Keratinocyte (primary cell): ENCODE data around the gene CYP1A1. TPM values are rescaled to one million over a fixed set of nuclear protein-coding genes. Genes with fewer than 3 reads are reported as not detected.
A peak's percentile ranks its signal among the peaks of the same experiment; 100 is the strongest.

Experiments used
- DNase-seq: peaks from one replicate; pipeline ENCODE4 v3.0.0-alpha.2; 2011; ENCODE audit warnings: low read depth, missing footprints, low spot score
- FAIRE-seq: peaks from 2 replicates; lab custom pipeline; 2011; peaks lifted over from hg19 to GRCh38; lab: Jason Lieb, UNC
- H2AFZ ChIP-seq: 2 replicates; pipeline ENCODE4 v1.6.0; 2012; ENCODE audit warnings: low read length, control low read depth, inconsistent platforms; ENCODE audit not compliant: control insufficient read depth
- H3K27ac ChIP-seq: 2 replicates; pipeline ENCODE4 v1.5.1; 2011; ENCODE audit warnings: low read length; ENCODE audit not compliant: control insufficient read depth, insufficient read depth
- H3K27me3 ChIP-seq: 3 replicates; pipeline ENCODE4 v1.6.0; 2011; ENCODE audit warnings: low read length; ENCODE audit not compliant: control insufficient read depth, insufficient read depth; ENCODE audit errors: extremely low read depth
- H3K36me3 ChIP-seq, 2 experiments: 2 replicates in 1 of 2; 3 replicates in 1 of 2; pipeline ENCODE4 v1.5.1; 2011; ENCODE audit warnings: low read length in 2 of 2, mild to moderate bottlenecking in 1 of 2; ENCODE audit not compliant: control insufficient read depth in 2 of 2, insufficient read depth in 2 of 2; ENCODE audit errors: extremely low read depth in 1 of 2
- H3K4me1 ChIP-seq: 3 replicates; pipeline ENCODE4 v1.5.1; 2011; ENCODE audit warnings: low read length; ENCODE audit not compliant: control insufficient read depth, insufficient read depth; ENCODE audit errors: extremely low read depth
- H3K4me2 ChIP-seq: 3 replicates; pipeline ENCODE4 v1.6.0; 2011; ENCODE audit warnings: low read depth, low read length; ENCODE audit not compliant: control insufficient read depth, insufficient read depth; ENCODE audit errors: extremely low read depth
- H3K4me3 ChIP-seq, 3 experiments: fragments of 200-600 bp in 1 of 3; sonication (generic) in 1 of 3; 2 replicates in 2 of 3; 3 replicates in 1 of 3; pipeline ENCODE4 v1.5.1; 2011 to 2016; ENCODE audit warnings: low read length in 3 of 3, mild to moderate bottlenecking in 3 of 3, control low read depth in 2 of 3, inconsistent platforms in 1 of 3, low read depth in 1 of 3, mixed read lengths in 1 of 3, mixed run types in 1 of 3, moderate library complexity in 1 of 3; ENCODE audit not compliant: control insufficient read depth in 2 of 3, insufficient read depth in 2 of 3; ENCODE audit errors: extremely low read depth in 1 of 3
- H3K79me2 ChIP-seq: 2 replicates; pipeline ENCODE4 v1.6.0; 2012; ENCODE audit warnings: low read length; ENCODE audit not compliant: control insufficient read depth, insufficient read depth
- H3K9ac ChIP-seq: 3 replicates; pipeline ENCODE4 v1.6.0; 2011; ENCODE audit warnings: low read length; ENCODE audit not compliant: control insufficient read depth, insufficient read depth; ENCODE audit errors: extremely low read depth
- H3K9me1 ChIP-seq: 3 replicates; pipeline ENCODE4 v1.6.0; 2011; ENCODE audit warnings: low read length; ENCODE audit not compliant: control insufficient read depth, insufficient read depth; ENCODE audit errors: extremely low read depth
- H3K9me3 ChIP-seq: 2 replicates; pipeline ENCODE4 v1.5.1; 2012; ENCODE audit warnings: low read depth, low read length; ENCODE audit not compliant: control insufficient read depth
- H4K20me1 ChIP-seq: 3 replicates; pipeline ENCODE4 v1.6.0; 2011; ENCODE audit warnings: low read length; ENCODE audit not compliant: control insufficient read depth, insufficient read depth; ENCODE audit errors: extremely low read depth
- EZH2 ChIP-seq: IDR thresholded peaks from one replicate; pipeline ENCODE4 v1.6.1; 2012; ENCODE audit warnings: inconsistent platforms, mild to moderate bottlenecking, low read length, moderate library complexity
- dilution Hi-C: fragments of 300-500 bp; cut with MboI; formaldehyde crosslinking; loops from one replicate; pipeline ENCODE4 v1.7.0; 2020; ENCODE audit warnings: low sequenced_read_pairs; ENCODE audit not compliant: extremely low pct_ligation_motif_present
- polyA minus RNA-seq, 3 experiments: library from RNA; depleted of rRNA, polyadenylated mRNA; stranded (reverse); fragments of >200 nt; gene quantifications; 1 replicate in 1 of 3; 2 replicates in 1 of 3; 3 replicates in 1 of 3; pipeline ENCODE4 v1.2.3, GENCODE V29; 2011
- polyA plus RNA-seq, 5 experiments: library from polyadenylated mRNA; depleted of rRNA in 3 of 5; stranded (reverse) in 3 of 5; stranded (forward) in 1 of 5; unstranded in 1 of 5; fragments of >200 nt; gene quantifications; 1 replicate in 1 of 5; 2 replicates in 3 of 5; 3 replicates in 1 of 5; pipeline versions ENCODE4 v1.2.1 to v1.2.3, GENCODE V29; 2011 to 2012; ENCODE audit warnings: missing spikeins in 2 of 5, low read depth in 1 of 5, low replicate concordance in 1 of 5
- TF ChIP-seq, protein P1 (sequence below), 3 experiments: IDR thresholded peaks in 1 of 3; conservative IDR thresholded peaks in 1 of 3; optimal IDR thresholded peaks in 1 of 3; 2 replicates in 2 of 3; 3 replicates in 1 of 3; pipeline versions ENCODE3 to v1.5.1; 2011; ENCODE audit warnings: low read length in 3 of 3, mild to moderate bottlenecking in 3 of 3, moderate library complexity in 2 of 3, control low read depth in 1 of 3, inconsistent platforms in 1 of 3; ENCODE audit not compliant: insufficient read depth in 2 of 3; ENCODE audit errors: extremely low read depth in 1 of 3

CYP1A1 gene, protein sequence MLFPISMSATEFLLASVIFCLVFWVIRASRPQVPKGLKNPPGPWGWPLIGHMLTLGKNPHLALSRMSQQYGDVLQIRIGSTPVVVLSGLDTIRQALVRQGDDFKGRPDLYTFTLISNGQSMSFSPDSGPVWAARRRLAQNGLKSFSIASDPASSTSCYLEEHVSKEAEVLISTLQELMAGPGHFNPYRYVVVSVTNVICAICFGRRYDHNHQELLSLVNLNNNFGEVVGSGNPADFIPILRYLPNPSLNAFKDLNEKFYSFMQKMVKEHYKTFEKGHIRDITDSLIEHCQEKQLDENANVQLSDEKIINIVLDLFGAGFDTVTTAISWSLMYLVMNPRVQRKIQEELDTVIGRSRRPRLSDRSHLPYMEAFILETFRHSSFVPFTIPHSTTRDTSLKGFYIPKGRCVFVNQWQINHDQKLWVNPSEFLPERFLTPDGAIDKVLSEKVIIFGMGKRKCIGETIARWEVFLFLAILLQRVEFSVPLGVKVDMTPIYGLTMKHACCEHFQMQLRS
- 3.1 to 23.4 TPM (median 4.8 TPM) in 3 replicates for polyA plus RNA-seq
- 4.3 TPM for polyA plus RNA-seq (2011; ENCODE audit: low read depth)
- 5.8 and 7.4 TPM in 2 replicates for polyA plus RNA-seq (2011; cell fraction: cytosol; rRNA removed)
- 19.8 and 26.2 TPM in 2 replicates for polyA plus RNA-seq (2011; cell fraction: nucleus; rRNA removed)
- 2.6 and 8.5 TPM in 2 replicates for polyA plus RNA-seq (2012; ENCODE audit: low replicate concordance)
- polyA minus RNA-seq = 3.5 to 18.4 TPM (median 10.9 TPM) in 3 replicates
- polyA minus RNA-seq (2011; cell fraction: cytosol; rRNA and poly(A)+ RNA removed) = 8.1 TPM
- polyA minus RNA-seq (2011; cell fraction: nucleus; rRNA and poly(A)+ RNA removed) = 10.4 and 11.4 TPM in 2 replicates

DNA sequence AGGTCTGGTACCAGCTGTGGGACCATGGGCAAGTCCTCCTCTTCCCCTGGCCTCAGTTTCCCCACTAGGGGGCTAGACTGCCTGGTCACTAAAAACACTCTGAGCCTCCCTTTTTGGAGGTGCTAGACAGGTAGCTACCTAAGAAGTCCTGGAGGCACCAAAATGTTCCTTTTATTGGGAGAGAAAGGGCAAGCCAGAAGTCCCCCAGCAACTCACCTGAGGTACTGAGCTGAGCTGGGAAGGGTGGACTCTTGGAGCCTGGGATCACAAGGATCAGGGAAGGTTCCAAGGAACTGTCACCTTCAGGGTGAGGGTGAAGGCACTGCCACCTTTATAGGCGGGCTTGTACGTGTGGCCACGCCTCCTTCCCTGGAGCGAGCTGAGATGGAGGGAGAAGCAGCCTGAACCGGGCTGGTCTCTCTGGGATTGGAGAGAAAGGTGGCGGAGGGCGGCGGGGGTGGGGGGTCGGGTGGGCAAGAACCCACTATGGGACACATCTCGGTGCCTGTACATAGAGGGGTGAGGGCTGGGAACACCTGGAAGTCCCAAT is at the start of gene CYP1A1:
TSS of gene CYP1A1 (minus strand) at position 304 of the 550 bp plus-strand sequence. CDS start 2,431 bp downstream, outside the sequence.
- peak; percentile 41 for FAIRE-seq
- no peak for DNase-seq
- Histone ChIP-seq H3K4me1 (peaks cover 5% of the 10 kb centered on the region), H3K4me2 (peak within 1 kb of the TSS; percentile 94), H3K79me2 (no peaks in the 10 kb centered on the region), H3K27me3 (peaks cover 11% of the 10 kb centered on the region), H3K36me3 (no peaks in the 10 kb centered on the region), H4K20me1 (no peaks in the 10 kb centered on the region), H3K9me1 (no peaks in the 10 kb centered on the region), H3K27ac (no peak within 1 kb of the TSS), H3K9me3 (no peaks in the 10 kb centered on the region), H2AFZ (peak within 1 kb of the TSS; percentile 75), H3K4me3 (peak within 1 kb of the TSS; percentile 44 to 64 (median 64)), H3K9ac (peak within 1 kb of the TSS; percentile 72)
- TF ChIP-seq EZH2 = no peak
- TF ChIP-seq, protein P1, sequence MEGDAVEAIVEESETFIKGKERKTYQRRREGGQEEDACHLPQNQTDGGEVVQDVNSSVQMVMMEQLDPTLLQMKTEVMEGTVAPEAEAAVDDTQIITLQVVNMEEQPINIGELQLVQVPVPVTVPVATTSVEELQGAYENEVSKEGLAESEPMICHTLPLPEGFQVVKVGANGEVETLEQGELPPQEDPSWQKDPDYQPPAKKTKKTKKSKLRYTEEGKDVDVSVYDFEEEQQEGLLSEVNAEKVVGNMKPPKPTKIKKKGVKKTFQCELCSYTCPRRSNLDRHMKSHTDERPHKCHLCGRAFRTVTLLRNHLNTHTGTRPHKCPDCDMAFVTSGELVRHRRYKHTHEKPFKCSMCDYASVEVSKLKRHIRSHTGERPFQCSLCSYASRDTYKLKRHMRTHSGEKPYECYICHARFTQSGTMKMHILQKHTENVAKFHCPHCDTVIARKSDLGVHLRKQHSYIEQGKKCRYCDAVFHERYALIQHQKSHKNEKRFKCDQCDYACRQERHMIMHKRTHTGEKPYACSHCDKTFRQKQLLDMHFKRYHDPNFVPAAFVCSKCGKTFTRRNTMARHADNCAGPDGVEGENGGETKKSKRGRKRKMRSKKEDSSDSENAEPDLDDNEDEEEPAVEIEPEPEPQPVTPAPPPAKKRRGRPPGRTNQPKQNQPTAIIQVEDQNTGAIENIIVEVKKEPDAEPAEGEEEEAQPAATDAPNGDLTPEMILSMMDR (optimal IDR thresholded peaks at IDR 0.05 in 1 of 3, IDR thresholded peaks at IDR 0.05 in 1 of 3, conservative IDR thresholded peaks at IDR 0.05 in 1 of 3; ENCODE audit: extremely low read depth in 1 of 3, insufficient read depth in 2 of 3, low read length in 3 of 3) = no peak
- dilution Hi-C loops = no loop called here

DNA sequence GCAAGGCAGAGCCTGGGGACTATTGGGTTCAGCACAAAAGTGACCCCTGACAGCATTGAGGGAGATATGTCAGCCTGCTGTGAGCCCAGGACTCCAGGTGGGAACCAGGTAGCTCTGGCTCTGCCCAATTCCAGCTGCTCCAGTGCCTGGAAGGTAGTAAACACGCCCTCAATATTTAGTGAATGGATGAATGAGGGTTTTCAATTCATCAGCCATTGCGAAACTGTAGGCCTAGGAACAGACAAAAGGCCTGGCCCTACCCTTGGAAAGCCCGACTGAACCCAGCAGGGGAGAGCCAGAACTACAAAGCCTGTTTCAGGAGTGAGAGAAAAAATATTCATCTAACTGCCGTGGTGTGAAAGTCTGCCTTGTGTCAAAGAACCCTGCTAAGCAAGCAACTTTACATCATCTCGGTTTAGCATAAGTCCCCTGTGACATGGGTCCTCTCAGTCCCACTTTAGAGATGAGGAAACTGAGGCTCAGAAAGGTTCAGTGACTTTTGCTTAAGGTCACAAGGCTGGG is 48.5 kb upstream of the CYP1A1 start:
- H4K20me1 ChIP-seq = no peaks in the 10 kb centered on the region
- no peaks in the 10 kb centered on the region for H3K9me3 ChIP-seq
- TF ChIP-seq, protein P1 (optimal IDR thresholded peaks at IDR 0.05 in 1 of 3, IDR thresholded peaks at IDR 0.05 in 1 of 3, conservative IDR thresholded peaks at IDR 0.05 in 1 of 3; ENCODE audit: extremely low read depth in 1 of 3, insufficient read depth in 2 of 3, low read length in 3 of 3) = no peak
- TF ChIP-seq EZH2 = no peak
- H3K4me3 ChIP-seq = no peak overlapping the region
- no peaks in the 10 kb centered on the region for H3K9me1 ChIP-seq
- H3K4me2 ChIP-seq = no peak overlapping the region
- no peak overlapping the region for H3K9ac ChIP-seq
- FAIRE-seq (no peak), DNase-seq (no peak)
- H3K79me2 ChIP-seq = no peaks in the 10 kb centered on the region
- peak overlapping the region; percentile 37 for H2AFZ ChIP-seq
- no peaks in the 10 kb centered on the region for H3K36me3 ChIP-seq
- dilution Hi-C loops = loop anchor here (10.0 kb wide), 1 partner anchor 129 kb away; no protein-coding TSS in a partner anchor
- no peak overlapping the region for H3K27ac ChIP-seq
- peaks cover 14% of the 10 kb centered on the region for H3K27me3 ChIP-seq
- peaks cover 7% of the 10 kb centered on the region for H3K4me1 ChIP-seq
